ENCODE data around the gene STH. TPM values are rescaled to one million over a fixed set of nuclear protein-coding genes. Genes with fewer than 3 reads are reported as not detected.

STH gene
- total and polyA plus RNA-seq, 10 donors = not detected

- DNase-seq = no peak
- H3K27ac ChIP-seq = no peak overlapping the region
- TF ChIP-seq POLR2A (IDR thresholded peaks at IDR 0.05) (no peak), POLR2AphosphoS5 (IDR thresholded peaks at IDR 0.05) (no peak), CTCF (IDR thresholded peaks at IDR 0.05 in 8 of 11, conservative IDR thresholded peaks at IDR 0.05 in 3 of 11) (no peak)
- peaks cover 7 to 57% (median 17%) of the 10 kb centered on the region in 6 donors for H3K4me1 ChIP-seq
- H3K27me3 ChIP-seq (replicated peaks in 1 of 7) = no peaks in the 10 kb centered on the region
- H3K9me3 ChIP-seq = no peaks in the 10 kb centered on the region
- H3K36me3 ChIP-seq = peaks cover 0 to 100% (median 58%) of the 10 kb centered on the region in 6 donors
- intact Hi-C loops (cut with DNase I; ENCODE audit: low total_unique reads) = loop anchor here (5.0 kb wide), 1 partner anchor 169 kb away; no protein-coding TSS in a partner anchor
- H3K4me3 ChIP-seq = no peak overlapping the region
- WGBS, 5 donors = 77 to 95% (median 87%) methylated on average over 3 of the region's 3 CpGs
Observed at GRCh38 chr17:46042925-46043324, 43.9 kb downstream of the STH start.

- H3K4me3 ChIP-seq = no peak overlapping the region
- peaks cover 7 to 53% (median 17%) of the 10 kb centered on the region in 6 donors for H3K4me1 ChIP-seq
- peaks cover 0 to 100% (median 58%) of the 10 kb centered on the region in 6 donors for H3K36me3 ChIP-seq
- H3K27me3 ChIP-seq (replicated peaks in 1 of 7) = no peaks in the 10 kb centered on the region
- H3K9me3 ChIP-seq = no peaks in the 10 kb centered on the region
- no peak for DNase-seq
- H3K27ac ChIP-seq = peak overlapping the region in 3 of 8 donors; percentile 34 to 42 (median 35)
- intact Hi-C loops (cut with DNase I; ENCODE audit: low total_unique reads) = loop anchor here (5.0 kb wide), 1 partner anchor 169 kb away; no protein-coding TSS in a partner anchor
- TF ChIP-seq POLR2AphosphoS5 (IDR thresholded peaks at IDR 0.05) = no peak
- WGBS, 5 donors = 91 to 100% (median 94%) methylated on average over 3 of the region's 3 CpGs
Observed at GRCh38 chr17:46043606-46044005, 44.6 kb downstream of the STH start.

GRCh38 chr17:46044286-46044928 lies 45.4 kb downstream of the STH start:
- Histone ChIP-seq H3K4me1 (peaks cover 7 to 46% (median 17%) of the 10 kb centered on the region in 6 donors), H3K9me3 (no peaks in the 10 kb centered on the region), H3K4me3 (no peak overlapping the region), H3K27ac (peak overlapping the region in 4 of 8 donors; percentile 25 to 42 (median 34)), H3K27me3 (replicated peaks in 1 of 7) (no peaks in the 10 kb centered on the region), H3K36me3 (peaks cover 0 to 100% (median 56%) of the 10 kb centered on the region in 6 donors)
- TF ChIP-seq CTCF (IDR thresholded peaks at IDR 0.05 in 8 of 11, conservative IDR thresholded peaks at IDR 0.05 in 3 of 11) (peak; percentile 53 to 89 (median 77)), POLR2AphosphoS5 (IDR thresholded peaks at IDR 0.05) (peak in 1 of 3 donors; percentile 48), POLR2A (IDR thresholded peaks at IDR 0.05) (no peak)
- 44 to 49% (median 47%) methylated on average over 5 of the region's 5 CpGs for WGBS, 5 donors
- no peak for DNase-seq
- intact Hi-C loops (cut with DNase I; ENCODE audit: low total_unique reads) = loop anchor here (5.0 kb wide), 1 partner anchor 168 kb away; no protein-coding TSS in a partner anchor

- no peak for DNase-seq
- H3K36me3 ChIP-seq = peaks cover 0 to 100% (median 56%) of the 10 kb centered on the region in 6 donors
- peak overlapping the region in 1 of 8 donors; percentile 42 for H3K27ac ChIP-seq
- no peaks in the 10 kb centered on the region for H3K27me3 ChIP-seq (replicated peaks in 1 of 7)
- no peak for TF ChIP-seq POLR2AphosphoS5 (IDR thresholded peaks at IDR 0.05)
- TF ChIP-seq CTCF (IDR thresholded peaks at IDR 0.05 in 8 of 11, conservative IDR thresholded peaks at IDR 0.05 in 3 of 11) = no peak
- no peak for TF ChIP-seq POLR2A (IDR thresholded peaks at IDR 0.05)
- H3K9me3 ChIP-seq = no peaks in the 10 kb centered on the region
- 63 to 86% (median 78%) methylated on average over 2 of the region's 2 CpGs for whole genome bisulfite sequencing, 5 donors
- no peak overlapping the region for H3K4me3 ChIP-seq
- intact Hi-C loops (cut with DNase I; ENCODE audit: low total_unique reads) = loop anchor here (5.0 kb wide), 1 partner anchor 167 kb away; no protein-coding TSS in a partner anchor
- peaks cover 7 to 41% (median 16%) of the 10 kb centered on the region in 6 donors for H3K4me1 ChIP-seq
Observed at GRCh38 chr17:46044989-46045388, 45.9 kb downstream of the STH start.
